ENCODE results near the gene SBF2. TPM values are rescaled to one million over a fixed set of nuclear protein-coding genes. Genes with fewer than 3 reads are reported as not detected.

Gene SBF2
- total RNA-seq, 1 donor from 2014 or later, result 24.0 TPM

DNA sequence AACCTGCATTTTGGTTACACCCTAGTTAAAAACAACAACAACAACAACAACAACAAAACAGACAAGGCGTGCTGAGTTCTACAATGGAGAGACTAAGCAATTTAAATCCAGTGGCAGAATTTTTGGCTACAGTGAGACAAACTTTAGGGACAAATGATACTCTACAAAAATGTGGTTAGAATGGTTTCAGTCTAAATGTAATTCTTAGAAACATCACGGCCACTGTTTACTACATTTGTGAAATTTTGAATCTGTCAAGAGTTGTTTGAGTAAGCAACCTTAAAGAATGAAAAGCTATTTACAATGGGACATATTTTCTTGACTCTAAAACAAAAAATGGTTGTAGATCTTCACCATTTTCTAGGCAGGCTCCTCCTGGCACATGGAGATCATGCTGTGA is 370.7 kb downstream of the SBF2 start:
- FAIRE-seq, result no peak
- no peak overlapping the region for H3K4me3 ChIP-seq (ENCODE audit: low read depth, low read length)
- no peaks in the 10 kb centered on the region for H3K27me3 ChIP-seq (ENCODE audit: control insufficient read depth, insufficient read depth, low read length)
- no peak for DNase-seq (ENCODE audit: low read depth)
- TF ChIP-seq, protein P1, sequence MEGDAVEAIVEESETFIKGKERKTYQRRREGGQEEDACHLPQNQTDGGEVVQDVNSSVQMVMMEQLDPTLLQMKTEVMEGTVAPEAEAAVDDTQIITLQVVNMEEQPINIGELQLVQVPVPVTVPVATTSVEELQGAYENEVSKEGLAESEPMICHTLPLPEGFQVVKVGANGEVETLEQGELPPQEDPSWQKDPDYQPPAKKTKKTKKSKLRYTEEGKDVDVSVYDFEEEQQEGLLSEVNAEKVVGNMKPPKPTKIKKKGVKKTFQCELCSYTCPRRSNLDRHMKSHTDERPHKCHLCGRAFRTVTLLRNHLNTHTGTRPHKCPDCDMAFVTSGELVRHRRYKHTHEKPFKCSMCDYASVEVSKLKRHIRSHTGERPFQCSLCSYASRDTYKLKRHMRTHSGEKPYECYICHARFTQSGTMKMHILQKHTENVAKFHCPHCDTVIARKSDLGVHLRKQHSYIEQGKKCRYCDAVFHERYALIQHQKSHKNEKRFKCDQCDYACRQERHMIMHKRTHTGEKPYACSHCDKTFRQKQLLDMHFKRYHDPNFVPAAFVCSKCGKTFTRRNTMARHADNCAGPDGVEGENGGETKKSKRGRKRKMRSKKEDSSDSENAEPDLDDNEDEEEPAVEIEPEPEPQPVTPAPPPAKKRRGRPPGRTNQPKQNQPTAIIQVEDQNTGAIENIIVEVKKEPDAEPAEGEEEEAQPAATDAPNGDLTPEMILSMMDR (IDR thresholded peaks at IDR 0.05; ENCODE audit: insufficient read depth, low read length, severe bottlenecking), result no peak
- no peaks in the 10 kb centered on the region for H3K36me3 ChIP-seq (ENCODE audit: control insufficient read depth, insufficient read depth, low read length)

- no peak for FAIRE-seq
- DNase-seq (ENCODE audit: low read depth), result no peak
- no peak overlapping the region for H3K4me3 ChIP-seq (ENCODE audit: low read depth, low read length)
- H3K27me3 ChIP-seq (ENCODE audit: control insufficient read depth, insufficient read depth, low read length), result no peaks in the 10 kb centered on the region
- TF ChIP-seq, protein P1 (IDR thresholded peaks at IDR 0.05; ENCODE audit: insufficient read depth, low read length, severe bottlenecking), result no peak
- H3K36me3 ChIP-seq (ENCODE audit: control insufficient read depth, insufficient read depth, low read length), result no peaks in the 10 kb centered on the region
Observed at GRCh38 chr11:9922806-9923205, 371.2 kb downstream of the SBF2 start.

- no peaks in the 10 kb centered on the region for H3K36me3 ChIP-seq (ENCODE audit: control insufficient read depth, insufficient read depth, low read length)
- TF ChIP-seq, protein P1 (IDR thresholded peaks at IDR 0.05; ENCODE audit: insufficient read depth, low read length, severe bottlenecking), result no peak
- FAIRE-seq (no peak), DNase-seq (ENCODE audit: low read depth) (no peak)
- no peaks in the 10 kb centered on the region for H3K27me3 ChIP-seq (ENCODE audit: control insufficient read depth, insufficient read depth, low read length)
- no peak overlapping the region for H3K4me3 ChIP-seq (ENCODE audit: low read depth, low read length)
Observed at GRCh38 chr11:9916480-9916879, 377.5 kb downstream of the SBF2 start.

DNA sequence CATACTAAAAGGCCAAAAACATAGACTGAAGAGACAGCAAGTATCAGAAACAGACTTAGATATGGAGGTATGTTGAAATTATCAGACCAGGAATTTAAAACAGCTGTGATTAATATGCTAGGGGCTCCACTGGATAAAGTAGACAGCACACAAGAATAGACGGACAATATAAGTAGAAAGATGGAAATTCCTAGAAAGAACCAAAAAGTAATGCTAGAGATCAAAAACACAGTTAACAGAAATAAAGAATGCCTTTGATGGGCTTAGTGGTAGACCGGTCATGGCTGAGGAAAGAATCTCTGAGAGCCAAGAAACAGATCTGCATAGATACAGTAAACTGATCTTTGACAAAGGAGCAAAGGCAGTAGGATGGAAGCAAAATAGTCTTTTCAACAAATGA is 380.0 kb downstream of the SBF2 start:
- DNase-seq (ENCODE audit: low read depth) (no peak), FAIRE-seq (no peak)
- Histone ChIP-seq H3K27me3 (ENCODE audit: control insufficient read depth, insufficient read depth, low read length) (no peaks in the 10 kb centered on the region), H3K36me3 (ENCODE audit: control insufficient read depth, insufficient read depth, low read length) (no peaks in the 10 kb centered on the region), H3K4me3 (ENCODE audit: low read depth, low read length) (no peak overlapping the region)
- TF ChIP-seq, protein P1 (IDR thresholded peaks at IDR 0.05; ENCODE audit: insufficient read depth, low read length, severe bottlenecking), result no peak

- FAIRE-seq, result no peak
- H3K4me3 ChIP-seq (ENCODE audit: low read depth, low read length), result no peak overlapping the region
- DNase-seq (ENCODE audit: low read depth), result peak; percentile 95
Observed at GRCh38 chr11:9905960-9906791, 387.8 kb downstream of the SBF2 start.

More at GRCh38 chr11:9905960-9906791, 387.8 kb downstream of the SBF2 start:
- TF ChIP-seq, protein P1 (IDR thresholded peaks at IDR 0.05; ENCODE audit: insufficient read depth, low read length, severe bottlenecking), result no peak
- no peaks in the 10 kb centered on the region for H3K27me3 ChIP-seq (ENCODE audit: control insufficient read depth, insufficient read depth, low read length)
- no peaks in the 10 kb centered on the region for H3K36me3 ChIP-seq (ENCODE audit: control insufficient read depth, insufficient read depth, low read length)

Measured in bronchial epithelial cell (primary cell).